Measurements from ENCODE around the gene MAST4.

DNA sequence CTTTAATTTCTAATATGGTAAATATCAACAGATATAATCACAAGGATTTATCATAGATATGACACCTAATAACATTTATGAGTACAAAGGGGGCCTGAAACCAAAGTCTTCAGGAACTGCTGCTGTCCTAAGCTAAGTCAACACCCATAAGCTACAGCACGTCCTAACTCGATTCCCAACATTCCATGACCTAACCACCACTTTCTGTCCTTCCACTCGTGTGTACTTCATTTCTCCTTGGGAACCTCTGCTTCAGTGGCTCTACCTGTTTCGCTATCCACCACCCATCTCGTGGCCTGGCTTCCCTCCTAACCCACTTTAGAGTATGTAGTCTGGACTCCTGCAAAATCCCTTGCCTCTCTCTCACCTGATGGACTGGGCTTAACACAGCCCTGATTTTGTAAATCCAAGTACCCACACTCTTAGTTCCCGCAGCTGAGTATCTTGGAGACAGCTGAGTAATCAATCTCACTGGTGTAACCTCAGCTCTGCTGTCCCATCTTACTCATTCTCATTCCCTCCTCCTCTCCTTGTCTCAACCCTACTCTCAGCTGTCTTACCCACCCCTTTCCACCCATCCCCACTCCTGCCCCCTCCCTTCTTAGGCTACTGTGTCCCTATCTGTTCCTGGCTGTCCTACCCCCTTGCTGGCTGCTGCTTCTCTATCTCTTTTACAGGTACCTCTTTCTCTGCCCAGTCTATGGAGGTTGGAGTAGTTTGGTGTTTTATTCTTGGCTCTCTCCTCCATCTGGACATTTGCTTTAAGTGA, 101.8 kb downstream of the MAST4 start:
- TF ChIP-seq, protein P1, sequence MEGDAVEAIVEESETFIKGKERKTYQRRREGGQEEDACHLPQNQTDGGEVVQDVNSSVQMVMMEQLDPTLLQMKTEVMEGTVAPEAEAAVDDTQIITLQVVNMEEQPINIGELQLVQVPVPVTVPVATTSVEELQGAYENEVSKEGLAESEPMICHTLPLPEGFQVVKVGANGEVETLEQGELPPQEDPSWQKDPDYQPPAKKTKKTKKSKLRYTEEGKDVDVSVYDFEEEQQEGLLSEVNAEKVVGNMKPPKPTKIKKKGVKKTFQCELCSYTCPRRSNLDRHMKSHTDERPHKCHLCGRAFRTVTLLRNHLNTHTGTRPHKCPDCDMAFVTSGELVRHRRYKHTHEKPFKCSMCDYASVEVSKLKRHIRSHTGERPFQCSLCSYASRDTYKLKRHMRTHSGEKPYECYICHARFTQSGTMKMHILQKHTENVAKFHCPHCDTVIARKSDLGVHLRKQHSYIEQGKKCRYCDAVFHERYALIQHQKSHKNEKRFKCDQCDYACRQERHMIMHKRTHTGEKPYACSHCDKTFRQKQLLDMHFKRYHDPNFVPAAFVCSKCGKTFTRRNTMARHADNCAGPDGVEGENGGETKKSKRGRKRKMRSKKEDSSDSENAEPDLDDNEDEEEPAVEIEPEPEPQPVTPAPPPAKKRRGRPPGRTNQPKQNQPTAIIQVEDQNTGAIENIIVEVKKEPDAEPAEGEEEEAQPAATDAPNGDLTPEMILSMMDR (IDR thresholded peaks at IDR 0.05; ENCODE audit: low read depth, low read length), result no peak
- no peak for TF ChIP-seq EZH2phosphoT487 (IDR thresholded peaks at IDR 0.05; ENCODE audit: low read depth)

All from OCI-LY3 (cell line).